Small intestine (tissue), 7 donors: ENCODE results near the gene RPL7A. TPM values are rescaled to one million over a fixed set of nuclear protein-coding genes. Genes with fewer than 3 reads are reported as not detected.
A peak's percentile ranks its signal among the peaks of the same experiment; 100 is the strongest.

ENCODE experiments used
- DNase-seq, 2 donors: peaks; one replicate each; pipeline versions ENCODE4 v3.0.0 to v3.0.0-alpha.2; 2013
- FAIRE-seq: peaks from 2 replicates; lab custom pipeline; 2012; peaks lifted over from hg19 to GRCh38; lab: Jason Lieb, UNC
- H3K27ac ChIP-seq, 3 donors: one replicate each; pipeline ENCODE4 v1.5.1; 2013; ENCODE audit warnings: low read length in 2 of 3, mild to moderate bottlenecking in 2 of 3, control low read depth in 1 of 3, inconsistent platforms in 1 of 3, low read depth in 1 of 3, moderate library complexity in 1 of 3
- H3K27me3 ChIP-seq, 3 donors: one replicate each; pipeline ENCODE4 v1.6.1; 2013; ENCODE audit warnings: low read length in 3 of 3, inconsistent platforms in 1 of 3; ENCODE audit not compliant: control insufficient read depth in 3 of 3, insufficient read depth in 3 of 3
- H3K36me3 ChIP-seq, 3 donors: one replicate each; pipeline ENCODE4 v1.6.1; 2013; ENCODE audit warnings: low read length in 3 of 3, inconsistent platforms in 1 of 3, low read depth in 1 of 3, mild to moderate bottlenecking in 1 of 3, moderate library complexity in 1 of 3; ENCODE audit not compliant: control insufficient read depth in 3 of 3, insufficient read depth in 2 of 3
- H3K4me1 ChIP-seq, 3 donors: one replicate each; pipeline ENCODE4 v1.6.1; 2013; ENCODE audit warnings: low read length in 2 of 3, inconsistent platforms in 1 of 3, low read depth in 1 of 3, mild to moderate bottlenecking in 1 of 3, moderate library complexity in 1 of 3; ENCODE audit not compliant: control insufficient read depth in 3 of 3, insufficient read depth in 2 of 3
- H3K4me3 ChIP-seq, 3 donors: one replicate each; pipeline ENCODE4 v1.5.1; 2013; ENCODE audit warnings: low read length in 3 of 3, control low read depth in 1 of 3, inconsistent platforms in 1 of 3, low read depth in 1 of 3, mild to moderate bottlenecking in 1 of 3, moderate library complexity in 1 of 3
- H3K9me3 ChIP-seq, 2 donors: one replicate each; pipeline ENCODE4 v1.6.1; 2013; ENCODE audit warnings: low read depth in 1 of 2, low read length in 1 of 2; ENCODE audit not compliant: control insufficient read depth in 2 of 2, insufficient read depth in 1 of 2
- WGBS, 3 donors: extraction: QIAGEN DNeasy Blood & Tissue Kit; methylation state at CpG; one replicate each; pipeline ENCODE4 v1.1.7; 2013; 5-methylcytosine and 5-hydroxymethylcytosine counted together
- polyA plus RNA-seq, 4 donors: library from polyadenylated mRNA; stranded (reverse) in 3 of 4; unstranded in 1 of 4; fragments of 200-250 nt in 3 of 4; fragments of 120-200 nt in 1 of 4; gene quantifications; one replicate each; pipeline versions ENCODE4 v1.2.1 to v1.2.3, GENCODE V29; 2013
- donor health status: healthy with polysubstance abuse.
- donor health status: control.
- donor health status: control.
- donor health status: Bipolar disorder and iron deficiency.
- donor health status: healthy.

Gene RPL7A
- polyA plus RNA-seq, 4 donors: 1,890 to 3,725 (median 2,971) TPM

- DNase-seq: no peak
- Histone ChIP-seq H3K36me3 (peaks cover 0 to under 1% (median 0%) of the 10 kb centered on the region in 3 donors), H3K4me3 (no peak overlapping the region), H3K27me3 (peaks cover 0 to 6% (median 0%) of the 10 kb centered on the region in 3 donors), H3K27ac (no peak overlapping the region), H3K9me3 (peaks cover 0 to 2% of the 10 kb centered on the region in 2 donors), H3K4me1 (peaks cover 0 to 19% (median 0%) of the 10 kb centered on the region in 3 donors)
- WGBS, 3 donors: 16 to 28% (median 16%) methylated on average over 8 of the region's 8 CpGs
- no peak for FAIRE-seq
These were observed 46.8 kb downstream of the RPL7A start for GRCh38 chr9:133394687-133395271.

- peaks cover 0 to 12% (median 0%) of the 10 kb centered on the region in 3 donors for H3K4me1 ChIP-seq
- peaks cover 0 to 2% of the 10 kb centered on the region in 2 donors for H3K9me3 ChIP-seq
- peaks cover 0 to 14% (median 0%) of the 10 kb centered on the region in 3 donors for H3K36me3 ChIP-seq
- no peak overlapping the region for H3K27ac ChIP-seq
- 23 to 29% (median 27%) methylated on average over 14 of the region's 14 CpGs for WGBS, 3 donors
- H3K4me3 ChIP-seq: no peak overlapping the region
- FAIRE-seq (no peak), DNase-seq (peak in 1 of 2 donors; percentile 28)
- H3K27me3 ChIP-seq: peaks cover 0 to 6% (median 0%) of the 10 kb centered on the region in 3 donors
These were observed 48.9 kb downstream of the RPL7A start for GRCh38 chr9:133396952-133397351.

- H3K4me1 ChIP-seq: peaks cover 0 to 12% (median 0%) of the 10 kb centered on the region in 3 donors
- FAIRE-seq (no peak), DNase-seq (no peak)
- peaks cover 0 to 18% (median 0%) of the 10 kb centered on the region in 3 donors for H3K36me3 ChIP-seq
- no peak overlapping the region for H3K4me3 ChIP-seq
- no peaks in the 10 kb centered on the region for H3K9me3 ChIP-seq
- no peak overlapping the region for H3K27ac ChIP-seq
- 68 to 78% (median 69%) methylated on average over 6 of the region's 6 CpGs for WGBS, 3 donors
- H3K27me3 ChIP-seq: peaks cover 0 to 6% (median 0%) of the 10 kb centered on the region in 3 donors
These were observed 49.4 kb downstream of the RPL7A start for GRCh38 chr9:133397370-133397769.

- DNase-seq (no peak), FAIRE-seq (no peak)
- Histone ChIP-seq H3K27me3 (peaks cover 0 to 6% (median 0%) of the 10 kb centered on the region in 3 donors), H3K4me3 (no peak overlapping the region), H3K36me3 (peaks cover 0 to 23% (median 0%) of the 10 kb centered on the region in 3 donors), H3K27ac (no peak overlapping the region), H3K4me1 (peaks cover 0 to 12% (median 0%) of the 10 kb centered on the region in 3 donors), H3K9me3 (no peaks in the 10 kb centered on the region)
- WGBS, 3 donors: 34 to 66% (median 54%) methylated on average over 9 of the region's 9 CpGs
These were observed 49.9 kb downstream of the RPL7A start for GRCh38 chr9:133397895-133398294.

GRCh38 chr9:133400292-133400691 lies 52.3 kb downstream of the RPL7A start:
- H3K9me3 ChIP-seq: no peaks in the 10 kb centered on the region
- FAIRE-seq (no peak), DNase-seq (no peak)
- H3K27ac ChIP-seq: no peak overlapping the region
- no peak overlapping the region for H3K4me3 ChIP-seq
- 87 to 89% (median 88%) methylated on average over 12 of the region's 12 CpGs for WGBS, 3 donors
- H3K27me3 ChIP-seq: peaks cover 0 to 6% (median 0%) of the 10 kb centered on the region in 3 donors
- H3K4me1 ChIP-seq: peaks cover 0 to under 1% (median 0%) of the 10 kb centered on the region in 3 donors
- H3K36me3 ChIP-seq: peaks cover 0 to 44% (median 0%) of the 10 kb centered on the region in 3 donors

Other genes with a start within 250 kb of the RPL7A start
- gene RALGDS, start 227.0 kb upstream of the RPL7A start, polyA plus RNA-seq: 10 to 100 TPM; 33.0 to 49.0 (median 35.7) TPM
- gene GBGT1, start 184.3 kb upstream of the RPL7A start, polyA plus RNA-seq: 10 to 100 TPM in 1 of 4 donors, 1 to 10 TPM in 2, under 1 TPM in 1; 0.45 to 15.4 (median 6.9) TPM
- not detected for gene OBP2B, start 139.0 kb upstream of the RPL7A start, polyA plus RNA-seq
- 10 to 100 TPM in 3 of 4 donors, 1 to 10 TPM in 1; 9.5 to 46.4 (median 31.9) TPM for gene ABO, start 73.0 kb upstream of the RPL7A start, polyA plus RNA-seq
- gene SURF6, start 12.0 kb upstream of the RPL7A start, polyA plus RNA-seq: 10 to 100 TPM; 23.2 to 48.0 (median 37.0) TPM
- gene MED22, start 87 bp upstream of the RPL7A start, polyA plus RNA-seq: 10 to 100 TPM; 10.3 to 19.5 (median 17.6) TPM
- gene SURF1, start 8.3 kb downstream of the RPL7A start, polyA plus RNA-seq: 10 to 100 TPM; 38.4 to 94.4 (median 85.4) TPM
- gene SURF2, start 8.3 kb downstream of the RPL7A start, polyA plus RNA-seq: 10 to 100 TPM; 15.3 to 66.0 (median 42.6) TPM
- 100 to 1,000 TPM in 3 of 4 donors, 10 to 100 TPM in 1; 84.1 to 285 (median 170) TPM for gene SURF4, start 27.8 kb downstream of the RPL7A start, polyA plus RNA-seq
- gene STKLD1, start 28.1 kb downstream of the RPL7A start, polyA plus RNA-seq: 1 to 10 TPM in 3 of 4 donors, under 1 TPM in 1; 0.79 to 8.1 (median 3.0) TPM
- 10 to 100 TPM; 18.9 to 25.7 (median 21.5) TPM for gene REXO4, start 69.8 kb downstream of the RPL7A start, polyA plus RNA-seq
- gene ADAMTS13, start 74.1 kb downstream of the RPL7A start, polyA plus RNA-seq: 10 to 100 TPM in 1 of 4 donors, 1 to 10 TPM in 3; 2.4 to 16.8 (median 7.4) TPM
- 10 to 100 TPM; 27.0 to 31.4 (median 29.5) TPM for gene CACFD1, start 111.8 kb downstream of the RPL7A start, polyA plus RNA-seq
- 1 to 10 TPM in 3 of 4 donors, under 1 TPM in 1; 0.89 to 2.5 (median 1.5) TPM for gene SLC2A6, start 130.9 kb downstream of the RPL7A start, polyA plus RNA-seq
- gene MYMK, start 176.7 kb downstream of the RPL7A start, polyA plus RNA-seq: under 1 TPM in 1 of 4 donors, not detected in 3; 0.22 TPM
- gene ADAMTSL2, start 186.5 kb downstream of the RPL7A start, polyA plus RNA-seq: 1 to 10 TPM in 1 of 4 donors, under 1 TPM in 3; 0.22 to 1.2 (median 0.43) TPM